AG04450 (cell line): ENCODE results near the gene CCL2. TPM values are rescaled to one million over a fixed set of nuclear protein-coding genes. Genes with fewer than 3 reads are reported as not detected.

ENCODE experiments used
- polyA plus RNA-seq: library from polyadenylated mRNA; depleted of rRNA; stranded (reverse); fragments of >200 nt; gene quantifications from 2 replicates; pipeline ENCODE4 v1.2.3, GENCODE V29; 2011; rRNA removed

CCL2 gene
- polyA plus RNA-seq, 1 experiment: 119 TPM

Other genes with a start within 250 kb of the CCL2 start
- 0.50 and 0.62 TPM in 2 replicates for gene CCL7, start 14.9 kb downstream of the CCL2 start, polyA plus RNA-seq
- gene CCL11, start 30.5 kb downstream of the CCL2 start, polyA plus RNA-seq: 0.73 and 0.89 TPM in 2 replicates
- gene CCL8, start 64.2 kb downstream of the CCL2 start, polyA plus RNA-seq: 0.06 TPM in 1 of 2 replicates, not detected in the other
- gene CCL13, start 101.2 kb downstream of the CCL2 start, polyA plus RNA-seq: 0.16 TPM in 1 of 2 replicates, not detected in the other
- gene CCL1, start 107.9 kb downstream of the CCL2 start, polyA plus RNA-seq: not detected in 2 replicates